HG03558 (cell line): ENCODE measurements around the gene LFNG.

ENCODE experiments used
- ATAC-seq: cut with Tn5 transposase; IDR thresholded peaks from one replicate; pipeline ENCODE4 v1.9.1; 2021; ENCODE audit warnings: moderate number of reproducible peaks; ENCODE audit not compliant: unreplicated experiment; ENCODE audit errors: extremely low read depth

LFNG gene

DNA sequence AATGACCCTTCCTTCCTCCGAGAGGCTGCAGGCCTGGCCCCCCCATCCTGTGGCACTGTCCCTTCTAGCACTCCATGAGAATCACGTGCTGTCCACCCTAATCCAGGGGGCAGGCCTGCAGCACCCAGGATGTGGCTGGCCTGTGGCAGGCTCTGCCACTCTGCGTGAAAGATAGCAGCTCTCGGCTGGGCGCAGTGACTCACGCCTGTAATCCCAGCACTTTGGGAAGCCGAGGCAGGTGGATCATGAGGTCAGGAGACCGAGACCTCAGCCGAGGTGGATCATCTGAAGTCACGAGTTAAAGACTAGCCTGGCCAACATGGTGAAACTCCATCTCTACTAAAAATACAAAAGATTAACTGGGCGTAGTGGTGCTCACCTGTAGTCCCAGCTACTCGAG is 18.9 kb upstream of the LFNG start:
- ATAC-seq = no peak

- no peak for ATAC-seq
Observed at GRCh38 chr7:2501947-2502646, 17.5 kb upstream of the LFNG start.

DNA sequence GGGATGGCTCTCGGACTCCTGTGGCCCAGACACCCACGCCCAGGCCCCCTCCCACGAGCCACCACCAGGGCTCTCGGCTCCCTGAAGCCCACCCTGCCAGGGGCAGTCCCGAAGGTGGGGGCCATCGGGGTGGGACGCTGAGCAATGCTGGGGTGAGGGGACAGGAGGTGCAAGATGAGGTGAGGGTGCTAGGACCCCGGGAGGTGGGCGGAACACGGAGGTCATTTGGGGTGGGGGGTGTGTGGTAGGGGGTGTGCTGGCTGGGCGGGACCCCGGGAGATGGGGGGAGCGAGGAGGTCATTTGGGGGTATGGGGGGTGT is 17.0 kb upstream of the LFNG start:
- no peak for ATAC-seq

GRCh38 chr7:2503056-2503941 is 16.3 kb upstream of the LFNG start:
- ATAC-seq = no peak

DNA sequence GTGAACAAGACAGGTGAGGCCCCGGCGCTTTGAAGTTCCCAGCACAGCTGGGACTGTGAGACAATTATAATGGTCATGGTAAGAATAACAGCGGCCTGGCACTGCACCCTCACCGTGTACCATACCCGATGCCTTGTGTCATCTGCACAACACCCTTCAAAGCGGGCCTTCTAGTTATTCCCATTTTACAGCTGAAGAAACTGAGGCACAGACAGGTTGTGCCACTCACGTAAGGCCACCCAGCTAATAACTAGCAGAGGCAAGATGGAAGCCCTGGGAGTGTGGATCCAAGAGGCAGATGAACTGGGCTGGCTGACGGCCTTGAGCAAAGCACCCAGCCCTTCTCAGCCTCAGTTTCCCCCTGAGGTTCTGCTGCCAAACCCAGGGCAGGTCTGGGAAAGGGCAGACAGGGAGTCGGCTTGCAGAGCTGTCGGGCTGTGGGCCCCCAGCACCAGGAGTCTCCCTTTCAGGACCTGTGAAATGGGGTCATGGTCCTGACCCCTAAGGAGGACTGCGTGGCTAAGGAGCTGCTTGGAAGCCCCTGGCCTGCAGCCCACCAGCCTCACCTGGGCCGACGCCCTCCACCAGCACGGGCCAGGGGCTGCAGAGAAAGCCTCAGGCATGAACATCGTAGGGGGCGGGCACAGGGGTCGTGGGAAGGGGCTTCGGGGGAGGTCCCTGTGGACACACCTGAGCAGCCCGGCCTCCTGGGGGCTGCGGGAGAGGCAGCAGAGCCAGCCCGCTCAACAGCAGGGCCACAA is 15.3 kb upstream of the LFNG start:
- no peak for ATAC-seq

DNA sequence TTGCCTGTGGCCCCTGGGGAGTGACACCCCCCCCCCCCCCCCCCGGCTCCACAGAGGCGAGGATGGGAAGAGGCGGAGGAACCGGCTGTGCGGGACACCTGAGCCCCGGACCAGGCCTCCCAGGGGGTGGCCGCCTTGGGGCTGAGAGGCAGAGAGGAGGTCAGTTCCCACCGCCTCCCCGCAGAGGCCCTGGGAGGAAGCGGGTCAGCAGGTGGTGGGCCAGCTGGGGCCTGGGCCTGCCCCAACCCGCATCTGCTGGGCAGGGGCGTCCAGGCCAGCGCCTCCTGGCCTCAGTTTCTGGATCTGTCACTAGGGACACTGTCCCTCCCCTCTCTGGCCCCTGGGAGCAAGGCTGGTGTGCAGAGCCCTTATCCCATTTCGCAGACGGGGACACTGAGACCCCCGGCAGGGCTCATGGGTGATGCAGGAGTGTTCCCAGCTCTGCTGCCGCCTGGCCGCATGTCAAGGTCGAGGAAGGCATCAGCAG is 14.6 kb upstream of the LFNG start:
- no peak for ATAC-seq

- ATAC-seq = no peak
Observed at GRCh38 chr7:2505401-2505800, 14.2 kb upstream of the LFNG start.

DNA sequence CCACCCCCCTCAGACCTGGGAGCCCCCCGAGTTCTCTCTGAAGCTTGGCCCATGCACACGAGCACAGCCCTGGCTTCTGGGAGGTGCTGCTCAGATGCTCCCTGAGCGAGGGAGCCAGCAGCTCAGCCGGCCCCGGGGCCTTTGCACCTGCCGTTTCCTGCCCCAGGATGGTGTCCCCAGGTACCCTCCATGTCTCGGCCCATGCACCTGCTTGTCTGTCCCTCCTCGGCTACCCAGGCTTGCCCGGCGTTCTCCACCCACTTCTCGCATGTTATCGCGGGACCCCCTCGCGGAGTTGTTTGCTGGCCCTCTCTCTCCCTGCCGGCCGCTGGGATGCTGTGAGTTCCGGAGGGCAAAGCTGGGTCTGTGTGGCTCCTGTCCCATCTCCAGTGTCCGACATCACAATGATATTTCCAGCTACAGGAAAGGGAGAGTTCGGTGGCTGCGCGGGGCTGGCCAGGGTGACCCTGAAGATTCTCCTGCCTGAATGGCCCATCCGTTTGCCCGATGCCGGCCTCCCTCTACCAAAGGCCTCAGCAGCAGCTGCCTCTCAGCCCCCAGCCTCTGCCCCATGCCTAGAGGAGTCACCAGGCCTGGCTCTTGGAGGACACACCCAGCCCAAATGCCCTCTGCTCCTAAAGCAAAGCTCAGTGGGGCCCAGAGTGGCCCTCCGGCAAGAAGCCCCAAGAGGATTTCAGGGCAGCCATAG is 12.2 kb upstream of the LFNG start:
- ATAC-seq = no peak

DNA sequence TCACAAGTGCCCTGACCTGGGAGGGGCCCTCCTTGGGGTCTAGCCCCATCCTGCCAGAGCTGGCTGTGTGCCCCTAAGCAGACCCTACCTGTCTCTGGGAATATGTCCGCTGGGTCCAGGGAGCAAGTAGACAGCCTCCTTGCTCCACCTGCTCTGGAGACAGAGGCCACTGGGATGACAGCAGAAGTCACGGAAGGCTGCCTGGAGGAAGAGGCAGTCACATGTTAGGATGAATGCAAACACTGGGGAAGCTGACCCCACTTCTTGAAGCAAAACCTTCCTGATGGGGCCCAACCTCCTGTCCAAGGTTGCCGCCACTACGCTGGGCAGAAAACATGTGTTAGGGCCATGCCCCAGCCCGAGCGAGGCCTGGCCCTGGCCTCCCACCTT is 11.7 kb upstream of the LFNG start:
- no peak for ATAC-seq

- ATAC-seq = no peak
Observed at GRCh38 chr7:2508327-2509215, 11.0 kb upstream of the LFNG start.

GRCh38 chr7:2509298-2509906 is 10.2 kb upstream of the LFNG start:
- ATAC-seq = no peak

- ATAC-seq = no peak
Observed at GRCh38 chr7:2510130-2510776, 9.3 kb upstream of the LFNG start.

DNA sequence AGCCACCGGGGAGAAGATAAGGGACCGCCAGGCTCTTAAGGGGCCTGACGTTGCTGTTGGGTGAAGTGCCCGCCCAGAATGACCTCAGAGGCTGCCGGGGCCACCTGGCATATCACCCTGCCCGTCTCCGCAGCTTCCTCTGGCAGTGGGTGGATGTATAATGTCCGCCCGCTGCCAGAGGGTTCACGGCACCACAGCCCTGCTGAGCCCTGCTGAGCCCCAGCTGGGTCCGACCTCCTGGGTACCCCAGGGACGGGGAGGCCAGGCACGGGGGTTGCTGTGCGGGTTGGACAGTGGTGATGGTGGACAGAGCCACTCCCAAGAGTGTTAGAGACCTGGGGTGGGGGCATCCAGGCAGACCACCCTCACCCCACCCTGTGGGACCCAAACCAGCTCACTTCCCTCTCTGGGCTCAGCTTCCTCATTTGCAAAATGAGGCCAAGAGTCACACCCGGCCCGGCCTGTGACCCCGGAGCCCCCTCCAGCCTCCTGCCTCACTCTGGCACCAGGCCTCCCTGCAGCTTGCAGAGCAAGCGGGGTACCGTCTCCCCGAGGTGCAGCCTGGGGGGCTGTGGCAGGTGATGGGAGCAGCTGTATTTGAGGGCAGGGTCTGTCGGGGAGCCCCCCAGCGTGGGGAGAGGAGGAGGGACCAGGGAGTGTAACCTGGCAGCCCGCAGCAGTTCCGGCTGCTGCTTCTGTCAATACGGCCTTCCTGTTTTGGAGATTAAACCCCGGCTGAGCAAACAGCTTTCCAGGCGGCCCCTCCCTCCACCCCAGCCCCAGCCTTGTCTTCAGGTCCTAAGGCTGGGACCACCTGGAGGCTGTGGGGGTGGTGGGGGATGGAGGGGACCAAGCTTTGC is 8.4 kb upstream of the LFNG start:
- ATAC-seq = no peak

DNA sequence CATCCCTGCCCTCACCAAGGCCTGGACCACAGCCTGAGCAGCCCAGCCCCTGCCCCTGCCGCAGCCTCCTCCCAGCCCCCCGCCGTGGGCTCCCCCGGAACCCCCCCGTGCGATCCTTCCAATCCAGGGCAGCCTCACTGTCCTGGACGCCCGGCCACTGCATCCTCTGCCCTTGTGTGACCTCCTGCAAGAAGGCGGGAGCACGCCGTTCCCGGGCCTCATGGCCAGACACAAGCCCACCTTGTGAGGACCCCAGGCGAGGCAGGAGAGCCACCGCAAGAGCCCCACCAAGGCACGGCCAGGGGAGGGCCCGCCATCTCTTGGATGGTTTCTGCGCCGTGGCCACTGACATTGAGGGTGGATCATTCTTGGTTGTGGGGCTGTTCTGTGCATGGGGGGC is 7.8 kb upstream of the LFNG start:
- ATAC-seq = no peak

GRCh38 chr7:2512179-2512661 is 7.4 kb upstream of the LFNG start:
- ATAC-seq = no peak

- no peak for ATAC-seq
Observed at GRCh38 chr7:2512713-2513112, 6.9 kb upstream of the LFNG start.

DNA sequence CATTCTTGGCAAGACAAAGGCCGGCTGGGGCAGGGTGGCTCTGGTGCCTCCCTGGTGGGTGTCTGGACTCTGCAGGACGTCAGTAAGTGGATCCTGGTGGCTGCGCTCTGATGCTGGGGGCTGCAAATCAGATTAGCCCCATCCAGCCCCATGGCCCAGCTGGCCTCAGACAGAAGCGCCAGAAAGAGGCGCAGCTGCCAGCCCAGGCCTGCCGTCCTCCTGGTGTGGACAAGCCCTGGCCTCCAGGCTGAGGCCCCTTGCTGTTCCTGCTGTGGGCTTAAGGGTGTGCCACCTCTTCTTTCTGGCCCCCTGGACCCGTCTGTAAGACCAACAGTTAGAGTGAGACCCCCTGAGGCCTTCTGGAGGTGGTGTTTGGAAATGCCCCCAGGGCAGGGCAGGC is 5.9 kb upstream of the LFNG start:
- ATAC-seq = no peak
